Common myeloid progenitor, CD34-positive (primary cell): ENCODE data around the gene TRIO.
A peak's percentile ranks its signal among the peaks of the same experiment; 100 is the strongest.
"Not testable (repeated sequence)": the region's sequence is repeated elsewhere in the genome, so short reads cannot be mapped to it uniquely, and the experiment has no call there.

ENCODE experiments used
- CTCF ChIA-PET: fragments of 350-600 bp; sonication (Branson Sonifier 250); formaldehyde crosslinking; loops from one replicate; lab custom pipeline; 2021; ENCODE audit warnings: antibody characterized with exemption; lab: Charles Lee
- POLR2A ChIA-PET: fragments of 350-600 bp; sonication (Branson Sonifier 250); formaldehyde crosslinking; loops from one replicate; lab custom pipeline; 2021; ENCODE audit warnings: antibody characterized with exemption; lab: Charles Lee
- DNase-seq, 3 donors: peaks; one replicate each; pipeline versions ENCODE4 v3.0.0 to v3.0.0-alpha.2; 2013
- H3K27ac ChIP-seq, 2 experiments: 1 replicate in 1 of 2; 2 replicates in 1 of 2; pipeline ENCODE4 v1.7.0; 2013; ENCODE audit warnings: inconsistent platforms in 2 of 2, low read length in 2 of 2, mild to moderate bottlenecking in 2 of 2, low read depth in 1 of 2, moderate library complexity in 1 of 2; ENCODE audit not compliant: severe bottlenecking in 2 of 2, insufficient read depth in 1 of 2, poor library complexity in 1 of 2
- H3K27me3 ChIP-seq, 5 experiments: replicated peaks in 2 of 5; 1 replicate in 3 of 5; 2 replicates in 2 of 5; pipeline versions ENCODE4 v1.6.1 to v1.7.0; 2013; ENCODE audit warnings: low read length in 4 of 5, mild to moderate bottlenecking in 2 of 5, moderate library complexity in 2 of 5, inconsistent platforms in 1 of 5; ENCODE audit not compliant: insufficient read depth in 5 of 5, control insufficient read depth in 4 of 5
- H3K36me3 ChIP-seq, 4 experiments: 1 replicate in 2 of 4; 2 replicates in 2 of 4; pipeline versions ENCODE4 v1.6.1 to v1.7.0; 2013; ENCODE audit warnings: low read length in 3 of 4, control low read depth in 1 of 4, mild to moderate bottlenecking in 1 of 4; ENCODE audit not compliant: control insufficient read depth in 4 of 4, insufficient read depth in 4 of 4
- H3K4me1 ChIP-seq, 4 experiments: 1 replicate in 3 of 4; 2 replicates in 1 of 4; pipeline versions ENCODE4 v1.6.1 to v1.7.1; 2013; ENCODE audit warnings: low read length in 3 of 4, mild to moderate bottlenecking in 3 of 4, control low read depth in 1 of 4, inconsistent platforms in 1 of 4, moderate library complexity in 1 of 4; ENCODE audit not compliant: control insufficient read depth in 4 of 4, insufficient read depth in 4 of 4; ENCODE audit errors: control extremely low read depth in 1 of 4
- H3K4me3 ChIP-seq, 7 experiments: 1 replicate in 4 of 7; 2 replicates in 3 of 7; pipeline versions ENCODE4 v1.5.1 to v1.7.0; 2013; ENCODE audit warnings: mild to moderate bottlenecking in 7 of 7, low read length in 6 of 7, moderate library complexity in 6 of 7, inconsistent platforms in 2 of 7, low read depth in 2 of 7, control low read depth in 1 of 7; ENCODE audit not compliant: insufficient read depth in 4 of 7, control insufficient read depth in 1 of 7; ENCODE audit errors: extremely low read depth in 1 of 7
- H3K9me3 ChIP-seq, 5 experiments: 1 replicate in 4 of 5; 2 replicates in 1 of 5; pipeline versions ENCODE4 v1.6.1 to v1.7.1; 2013; ENCODE audit warnings: low read length in 4 of 5, mild to moderate bottlenecking in 2 of 5, inconsistent platforms in 1 of 5, low read depth in 1 of 5, moderate library complexity in 1 of 5; ENCODE audit not compliant: control insufficient read depth in 4 of 5, insufficient read depth in 2 of 5; ENCODE audit errors: control extremely low read depth in 1 of 5
- WGBS: methylation state at CpG from one replicate; pipeline ENCODE4 v1.1.5; 2013; ENCODE audit not compliant: insufficient coverage; 5-methylcytosine and 5-hydroxymethylcytosine counted together

The TRIO gene

DNA sequence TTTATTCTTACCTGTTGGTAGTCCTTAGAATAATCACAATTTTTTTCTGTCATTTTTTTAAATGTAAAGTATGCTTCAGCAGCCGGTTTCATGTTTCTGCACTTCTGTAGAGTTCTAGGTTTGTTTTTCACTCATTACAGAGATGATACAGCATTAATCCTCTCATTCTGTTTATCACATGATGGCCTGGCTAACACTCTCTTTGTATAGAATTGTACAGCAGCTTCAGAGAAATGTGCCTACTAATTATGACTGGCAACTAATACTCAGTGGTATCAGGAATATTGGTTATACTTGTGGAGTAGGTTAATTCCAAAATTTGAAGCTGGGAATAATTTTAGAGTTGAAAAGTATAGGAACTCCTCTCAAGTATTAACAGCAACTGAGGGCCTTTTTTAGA, 245.6 kb downstream of the TRIO start:
- Histone ChIP-seq H3K9me3 (peaks cover 0 to 4% (median 0%) of the 10 kb centered on the region in 5 experiments), H3K27me3 (no peaks in the 10 kb centered on the region), H3K4me3 (no peak overlapping the region), H3K4me1 (no peaks in the 10 kb centered on the region), H3K36me3 (peaks cover 16 to 79% (median 58%) of the 10 kb centered on the region in 4 experiments), H3K27ac (no peak overlapping the region)
- DNase-seq, result no peak
- POLR2A ChIA-PET, result no interaction called here
- CTCF ChIA-PET, result interaction anchor here (0.6 to 3.7 kb wide), 8 partner anchors 9 to 260 kb away, joined by 3 to 13 read pairs (median 4); no protein-coding TSS in a partner anchor
- WGBS, result no CpG with 5 or more reads among the region's 1 CpG

DNA sequence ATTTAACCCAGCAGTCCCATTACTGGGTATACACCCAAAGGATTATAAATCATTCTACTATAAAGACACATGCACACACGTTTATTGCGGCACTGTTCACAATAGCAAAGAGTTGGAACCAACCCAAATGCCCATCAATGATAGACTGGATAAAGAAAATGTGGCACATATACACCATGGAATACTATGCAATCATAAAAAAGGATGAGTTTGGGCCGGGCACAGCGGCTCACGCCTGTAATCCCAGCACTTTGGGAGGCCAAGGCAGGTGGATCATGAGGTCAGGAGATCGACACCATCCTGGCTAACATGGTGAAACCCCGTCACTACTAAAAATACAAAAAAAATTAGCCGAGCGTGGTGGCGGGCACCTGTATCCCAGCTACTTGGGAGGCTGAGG, 249.4 kb downstream of the TRIO start:
- WGBS, result 97% methylated on average over 5 of the region's 10 CpGs
- CTCF ChIA-PET, result interaction anchor here (1.0 kb wide), 1 partner anchor 256 kb away, joined by 4 read pairs; no protein-coding TSS in a partner anchor
- peaks cover 13 to 77% (median 62%) of the 10 kb centered on the region in 4 experiments for H3K36me3 ChIP-seq
- H3K27me3 ChIP-seq, H3K4me3 ChIP-seq, H3K27ac ChIP-seq, DNase-seq, POLR2A ChIA-PET, H3K4me1 ChIP-seq, H3K9me3 ChIP-seq: not testable (repeated sequence)

DNA sequence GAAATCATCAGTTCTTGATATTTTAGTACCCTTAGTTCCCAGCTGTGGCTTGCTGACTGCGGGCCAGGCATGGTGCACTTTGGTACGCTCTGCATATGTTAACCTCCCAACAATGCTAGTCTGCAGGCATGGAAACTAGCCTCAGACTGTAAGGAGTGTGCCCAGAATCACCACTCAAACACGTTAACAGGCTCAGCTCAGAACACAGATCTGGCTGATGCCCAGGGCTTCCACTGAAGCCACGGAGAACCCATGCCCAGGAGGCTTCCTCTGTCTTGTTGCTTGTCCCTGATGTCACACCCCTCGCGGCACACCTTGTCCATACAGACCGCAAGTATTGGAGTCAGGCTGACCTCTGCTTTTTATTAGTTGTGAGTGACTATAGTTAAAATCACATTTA, 251.2 kb downstream of the TRIO start:
- H3K4me1 ChIP-seq, result no peaks in the 10 kb centered on the region
- H3K9me3 ChIP-seq, result peaks cover 0 to 4% (median 0%) of the 10 kb centered on the region in 5 experiments
- peaks cover 13 to 71% (median 51%) of the 10 kb centered on the region in 4 experiments for H3K36me3 ChIP-seq
- WGBS, result 97% methylated on average over 3 of the region's 7 CpGs
- CTCF ChIA-PET, result interaction anchor here (1.0 to 2.7 kb wide), 4 partner anchors 8 to 254 kb away, joined by 3 to 19 read pairs (median 3); no protein-coding TSS in a partner anchor
- H3K4me3 ChIP-seq, result no peak overlapping the region
- POLR2A ChIA-PET, result no interaction called here
- no peak overlapping the region for H3K27ac ChIP-seq
- no peak for DNase-seq
- H3K27me3 ChIP-seq, result no peaks in the 10 kb centered on the region

DNA sequence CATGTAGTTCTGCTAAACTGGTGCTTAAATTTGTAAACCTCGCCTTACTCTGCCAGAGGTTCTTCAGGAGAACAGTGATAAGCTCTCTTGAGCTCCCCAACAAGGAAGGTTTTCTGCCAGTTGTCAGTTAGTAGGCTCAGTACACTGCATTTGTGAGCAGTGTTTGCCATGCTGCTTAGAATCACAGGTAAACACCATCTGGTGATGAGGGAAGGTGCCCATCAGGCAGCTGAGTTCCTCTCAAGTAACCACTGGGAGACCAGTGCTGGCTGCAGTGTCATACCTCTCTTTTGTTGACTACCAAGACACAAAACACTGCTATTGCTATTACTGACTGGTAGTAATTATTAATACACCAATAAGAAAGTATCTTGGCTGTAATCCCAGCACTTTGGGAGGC, 252.3 kb downstream of the TRIO start:
- ChIA-PET POLR2A (no interaction called here), CTCF (interaction anchor here (0.9 to 2.7 kb wide), 5 partner anchors 9 to 253 kb away, joined by 3 to 19 read pairs (median 3); no protein-coding TSS in a partner anchor)
- peaks cover 0 to 4% (median 0%) of the 10 kb centered on the region in 5 experiments for H3K9me3 ChIP-seq
- H3K27ac ChIP-seq, result no peak overlapping the region
- no CpG with 5 or more reads among the region's 1 CpG for WGBS
- H3K4me1 ChIP-seq, result no peaks in the 10 kb centered on the region
- no peak for DNase-seq
- H3K36me3 ChIP-seq, result peaks cover 13 to 70% (median 45%) of the 10 kb centered on the region in 4 experiments
- H3K27me3 ChIP-seq, result no peaks in the 10 kb centered on the region
- no peak overlapping the region for H3K4me3 ChIP-seq

DNA sequence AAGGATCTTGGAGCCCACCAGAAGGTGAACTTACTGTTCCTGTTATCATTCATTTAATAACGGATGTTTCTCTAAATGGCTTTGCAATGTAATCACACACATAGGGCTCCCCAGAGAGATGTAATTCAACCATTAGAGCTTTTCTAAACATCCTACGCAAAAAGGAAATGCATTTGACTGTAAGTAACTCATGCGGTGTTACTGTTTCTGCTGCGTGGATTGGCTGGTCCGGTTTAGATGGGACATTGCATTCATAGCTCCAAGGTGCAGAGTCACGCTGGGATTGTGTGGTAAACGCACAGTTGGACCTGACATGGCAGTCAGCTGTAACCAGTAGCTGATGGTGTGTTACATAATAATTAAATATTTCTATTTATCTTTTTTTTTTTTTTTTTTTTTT, 252.9 kb downstream of the TRIO start:
- no peak overlapping the region for H3K27ac ChIP-seq
- H3K4me3 ChIP-seq, result no peak overlapping the region
- DNase-seq, result no peak
- 100% methylated on average over 5 of the region's 7 CpGs for WGBS
- H3K36me3 ChIP-seq, result peaks cover 10 to 70% (median 42%) of the 10 kb centered on the region in 4 experiments
- ChIA-PET CTCF (interaction anchor here (1.0 to 2.7 kb wide), 3 partner anchors 69 to 258 kb away, joined by 4 to 19 read pairs (median 6); no protein-coding TSS in a partner anchor), POLR2A (no interaction called here)
- peaks cover 0 to 4% (median 0%) of the 10 kb centered on the region in 5 experiments for H3K9me3 ChIP-seq
- no peaks in the 10 kb centered on the region for H3K4me1 ChIP-seq
- no peaks in the 10 kb centered on the region for H3K27me3 ChIP-seq

DNA sequence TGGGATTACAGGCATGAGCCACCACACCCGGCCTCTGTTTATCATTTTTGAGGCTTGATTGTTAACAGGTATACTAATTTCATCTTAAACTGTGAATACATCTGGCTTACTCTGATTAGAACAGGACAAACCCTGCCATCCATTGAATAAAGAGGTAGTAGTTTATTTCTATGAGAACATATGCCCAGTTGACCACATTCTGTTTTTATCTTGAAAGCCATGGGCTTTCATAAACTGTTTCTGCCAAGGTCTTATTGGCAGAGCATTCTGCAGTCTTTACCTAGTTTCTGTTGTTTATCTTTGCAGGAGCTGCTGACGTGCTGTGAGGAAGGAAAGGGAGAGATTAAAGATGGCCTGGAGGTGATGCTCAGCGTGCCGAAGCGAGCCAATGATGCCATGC, 253.6 kb downstream of the TRIO start:
- Histone ChIP-seq H3K27ac (no peak overlapping the region), H3K36me3 (peaks cover 8 to 70% (median 37%) of the 10 kb centered on the region in 4 experiments)
- POLR2A ChIA-PET, result no interaction called here

DNA sequence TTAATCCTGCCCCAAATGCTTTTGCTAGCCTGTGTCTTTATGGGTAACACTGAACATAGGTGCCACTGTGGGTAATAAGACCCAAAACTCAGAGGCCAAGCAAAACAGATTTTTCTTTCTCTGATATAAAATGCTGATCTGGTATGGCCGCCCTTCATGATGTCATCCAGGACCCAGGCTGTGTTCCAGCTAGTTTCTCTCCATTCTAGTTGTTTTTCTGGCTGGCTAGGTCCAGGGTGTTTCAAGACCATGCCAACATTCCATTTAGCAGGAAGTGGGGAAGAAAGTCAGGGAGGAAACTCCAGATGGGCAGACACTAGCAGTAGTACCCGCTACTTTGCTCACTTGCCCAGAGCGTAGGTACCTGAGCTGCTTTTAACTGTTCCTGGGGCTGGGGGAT, 254.6 kb downstream of the TRIO start:
- 100% methylated on average over 3 of the region's 3 CpGs for WGBS

More for the DNA sequence above, 253.6 kb downstream of the TRIO start:
- H3K9me3 ChIP-seq, result peaks cover 0 to 2% (median 0%) of the 10 kb centered on the region in 5 experiments
- no peaks in the 10 kb centered on the region for H3K4me1 ChIP-seq
- peak; percentile 19 to 68 (median 31) for DNase-seq
- 60% methylated on average over 1 of the region's 5 CpGs for WGBS
- CTCF ChIA-PET, result interaction anchor here (1.0 to 2.7 kb wide), 3 partner anchors 28 to 258 kb away, joined by 5 to 19 read pairs (median 6); no protein-coding TSS in a partner anchor
- no peak overlapping the region for H3K4me3 ChIP-seq
- no peaks in the 10 kb centered on the region for H3K27me3 ChIP-seq

More for the DNA sequence above, 254.6 kb downstream of the TRIO start:
- H3K27me3 ChIP-seq, result no peaks in the 10 kb centered on the region
- POLR2A ChIA-PET, result no interaction called here
- no peaks in the 10 kb centered on the region for H3K9me3 ChIP-seq
- no peak overlapping the region for H3K27ac ChIP-seq
- DNase-seq, result no peak
- no peak overlapping the region for H3K4me3 ChIP-seq
- CTCF ChIA-PET, result interaction anchor here (0.8 to 5.4 kb wide), 7 partner anchors 10 to 286 kb away, joined by 3 to 82 read pairs (median 5); no protein-coding TSS in a partner anchor
- H3K36me3 ChIP-seq, result peaks cover 6 to 69% (median 33%) of the 10 kb centered on the region in 4 experiments
- no peaks in the 10 kb centered on the region for H3K4me1 ChIP-seq
